G401.6 (cell line): ENCODE measurements around the gene FBLN5.
"Not testable (repeated sequence)": the region's sequence is repeated elsewhere in the genome, so short reads cannot be mapped to it uniquely, and the experiment has no call there.

ENCODE experiments used
- FAIRE-seq: peaks from 2 replicates; lab custom pipeline; 2012; peaks lifted over from hg19 to GRCh38; lab: Jason Lieb, UNC

FBLN5 gene

DNA sequence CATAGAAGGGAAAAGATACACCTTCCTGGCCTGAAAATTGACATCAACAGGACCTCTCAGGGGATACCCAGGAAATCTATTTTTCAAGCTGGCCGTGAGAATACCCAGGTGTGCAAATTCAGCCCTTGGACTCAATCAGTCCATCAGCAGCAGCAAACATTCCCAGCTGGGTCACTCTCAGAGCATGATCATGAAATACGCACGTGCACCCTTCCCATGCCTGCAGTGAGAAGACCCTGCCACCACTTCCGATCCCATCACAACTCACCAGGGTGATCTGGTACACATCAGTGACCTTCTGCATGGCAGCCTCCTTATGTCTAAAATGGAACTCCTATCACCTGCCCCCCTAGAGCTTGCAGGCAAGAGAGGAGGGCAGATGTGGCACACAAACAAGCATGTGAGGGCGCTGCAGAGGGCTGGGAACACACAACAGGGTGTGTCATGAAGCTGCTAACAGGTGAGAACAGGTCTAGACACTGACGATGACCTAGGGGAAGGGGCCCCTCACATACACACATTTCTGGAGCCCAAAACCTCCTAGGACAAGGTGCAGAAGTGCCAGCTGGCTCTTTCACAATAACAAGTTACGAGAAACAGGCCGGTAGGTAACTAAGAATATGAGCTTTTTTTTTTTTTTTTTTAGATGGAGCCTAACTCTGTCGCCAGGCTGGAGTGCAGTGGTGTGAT is 42.4 kb downstream of the FBLN5 start:
- no peak for FAIRE-seq

DNA sequence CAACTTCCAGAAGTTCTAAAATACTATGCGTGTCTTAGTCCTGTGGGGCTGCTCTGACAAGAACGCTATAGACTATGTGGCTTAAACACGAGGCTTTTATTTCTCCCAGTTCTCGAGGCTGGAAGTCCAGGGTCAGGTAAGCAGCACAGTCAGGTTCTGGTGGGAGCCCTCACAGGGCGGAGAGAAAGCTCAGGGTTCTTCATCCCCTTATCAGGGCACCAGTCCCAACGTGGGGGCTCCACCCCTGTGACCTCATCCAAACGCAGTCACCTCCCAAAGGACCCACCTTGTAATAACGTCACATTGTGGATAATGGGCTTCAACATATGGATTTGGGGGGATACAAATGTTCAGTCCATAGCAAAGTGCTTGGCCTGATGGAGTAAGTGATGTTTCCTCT is 43.0 kb downstream of the FBLN5 start:
- no peak for FAIRE-seq

DNA sequence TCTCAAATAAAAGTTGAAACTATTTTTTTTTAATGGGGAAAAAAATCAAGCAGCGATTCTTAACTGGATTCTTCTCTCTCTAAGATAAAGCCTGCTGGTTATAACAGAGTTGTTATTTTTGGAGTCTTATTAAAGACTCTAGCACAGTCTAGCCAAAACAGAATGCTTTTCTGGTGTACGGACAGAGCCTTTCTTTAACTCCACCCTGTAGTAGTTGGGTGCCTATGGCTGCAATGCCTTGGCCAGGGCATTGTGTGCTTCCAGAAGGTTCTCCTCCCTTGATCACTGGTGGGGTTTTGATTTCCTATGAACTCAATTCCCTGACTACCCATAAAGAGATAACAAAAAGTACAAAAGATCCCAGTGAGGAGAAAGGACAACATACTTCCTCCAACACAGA is 44.4 kb downstream of the FBLN5 start:
- FAIRE-seq = no peak

GRCh38 chr14:91902336-91902735 is 45.2 kb downstream of the FBLN5 start:
- no peak for FAIRE-seq

DNA sequence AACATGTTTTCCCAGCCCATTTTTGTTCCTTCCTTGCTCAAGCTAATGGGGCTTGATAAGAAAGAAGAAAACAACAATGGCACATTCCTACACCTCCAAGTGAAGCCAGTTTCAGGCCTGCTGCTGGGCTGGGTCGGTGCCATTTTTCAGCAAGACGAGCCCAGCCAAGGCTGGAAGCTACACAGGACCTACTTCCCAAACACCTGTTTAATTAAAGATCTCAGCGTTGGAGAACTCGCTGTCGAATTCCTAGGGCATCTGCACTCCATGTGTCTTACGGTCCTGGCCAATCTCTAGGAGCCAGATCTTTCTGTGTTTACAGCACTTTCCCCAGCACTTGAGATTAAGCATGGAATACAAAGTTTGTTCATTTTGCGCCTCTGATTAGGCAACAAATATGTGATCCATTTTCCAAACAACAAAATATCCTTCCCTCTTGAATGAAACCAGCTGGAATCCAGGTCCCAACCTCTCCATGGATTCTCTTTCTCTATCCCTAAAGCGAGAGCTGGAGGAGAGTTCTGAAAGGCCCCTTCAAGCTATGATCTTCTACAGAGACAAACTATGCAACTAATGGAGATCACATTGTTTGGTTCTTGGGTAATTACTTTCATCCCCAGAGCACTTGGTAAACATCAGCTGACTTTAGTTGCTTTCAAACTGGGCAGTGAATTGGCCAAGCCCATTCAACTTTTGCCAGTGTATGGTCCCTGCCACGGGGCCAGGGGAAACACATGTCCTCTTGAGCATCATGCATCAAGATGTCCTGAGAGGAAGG is 45.9 kb downstream of the FBLN5 start:
- FAIRE-seq = no peak

DNA sequence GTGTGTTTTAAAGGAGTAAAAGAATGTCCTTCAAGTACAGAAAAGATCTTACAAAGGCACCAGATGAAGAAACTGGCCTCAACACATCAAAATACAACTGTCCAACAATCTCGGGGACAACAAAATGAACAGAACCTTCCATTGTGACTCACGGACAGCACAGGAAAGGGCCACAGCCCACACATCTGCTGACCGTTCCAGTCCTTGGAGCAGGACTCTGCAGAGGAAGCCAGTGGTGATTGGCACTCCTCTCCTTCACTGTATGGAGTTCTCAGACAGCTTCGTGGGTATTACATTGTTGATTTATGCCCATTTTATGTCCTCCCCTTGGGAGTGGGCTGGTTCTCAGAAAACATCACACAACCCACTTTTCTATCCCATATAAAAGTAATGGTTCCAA is 47.7 kb downstream of the FBLN5 start:
- FAIRE-seq = no peak

DNA sequence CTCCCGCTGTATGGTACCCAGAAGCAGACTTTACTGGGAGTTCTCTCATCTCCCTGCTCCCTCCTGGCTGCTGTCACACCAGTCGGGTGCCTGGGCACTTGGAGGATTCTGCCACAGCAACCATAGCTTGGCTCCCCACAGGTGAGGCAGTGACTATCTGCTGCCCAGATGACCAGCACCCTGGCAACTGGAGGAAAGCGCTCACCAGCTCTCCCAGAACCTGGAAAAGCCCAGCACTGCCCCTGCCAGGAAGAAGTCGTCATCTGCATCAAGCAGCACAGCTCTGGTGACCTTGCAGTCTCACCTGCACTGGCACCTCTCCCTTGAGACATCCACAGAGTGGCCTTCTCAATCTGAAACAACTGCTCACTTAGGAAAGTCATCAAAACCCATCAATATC is 48.3 kb downstream of the FBLN5 start:
- no peak for FAIRE-seq

DNA sequence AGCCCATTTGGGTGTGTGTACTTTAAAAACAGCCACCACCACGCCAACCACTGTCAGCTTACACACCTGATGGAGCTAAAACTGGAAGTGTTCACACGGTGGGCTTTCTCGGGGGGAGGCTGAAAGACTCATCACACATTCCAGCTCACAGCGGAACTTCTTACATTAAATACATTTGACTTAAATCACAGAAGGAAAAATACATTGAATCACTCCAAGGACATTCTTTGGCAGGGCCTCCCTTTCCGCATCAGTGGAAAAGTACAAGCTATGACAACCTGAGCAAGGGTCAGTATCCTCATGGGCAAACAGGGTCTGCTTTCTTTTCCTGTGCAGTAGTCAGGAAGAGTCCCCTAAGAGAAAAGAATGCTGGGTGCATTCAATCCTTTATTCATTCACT is 49.1 kb downstream of the FBLN5 start:
- FAIRE-seq = no peak

- not testable (repeated sequence) for FAIRE-seq
These were observed 49.8 kb downstream of the FBLN5 start for GRCh38 chr14:91897716-91898115.

- FAIRE-seq = no peak
These were observed 50.3 kb downstream of the FBLN5 start for GRCh38 chr14:91897106-91897701.

DNA sequence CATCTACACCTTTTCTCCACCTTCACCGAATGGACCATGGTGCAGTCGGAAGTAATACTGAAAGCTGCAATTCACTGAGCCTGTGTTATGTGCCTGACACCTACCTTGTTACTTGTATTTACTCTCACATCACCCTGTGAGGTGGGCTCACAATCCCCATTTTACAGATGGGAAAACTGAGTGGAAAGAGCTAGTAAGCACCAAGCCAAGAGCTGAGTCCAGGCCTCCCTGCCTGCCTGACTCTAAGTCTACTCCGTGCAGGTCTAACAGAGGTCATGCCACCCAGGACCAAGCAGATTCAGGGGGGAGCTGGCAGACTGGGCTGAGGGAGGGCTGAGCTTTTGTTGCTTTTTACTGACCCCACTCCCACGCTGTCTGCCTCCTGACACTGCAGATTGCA is 51.1 kb downstream of the FBLN5 start:
- no peak for FAIRE-seq

DNA sequence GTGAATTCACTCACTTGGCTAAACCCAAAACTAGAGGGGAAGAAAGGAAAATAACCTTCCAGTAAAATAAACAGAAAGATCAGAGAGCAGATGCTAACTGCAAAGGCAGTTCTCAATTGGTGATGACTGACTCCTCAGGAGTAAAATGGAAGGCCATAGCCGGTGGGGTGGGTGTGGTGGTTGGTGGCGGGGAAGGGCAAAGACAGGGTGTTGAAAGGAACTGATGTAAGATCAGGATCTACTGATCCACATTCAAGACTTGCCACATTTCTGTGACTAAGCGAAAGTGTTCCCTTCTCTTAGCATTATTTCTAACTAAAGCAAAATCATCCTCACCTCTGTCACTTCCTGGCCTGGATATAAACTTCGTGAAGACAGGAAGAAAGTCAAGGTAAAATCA is 53.8 kb downstream of the FBLN5 start:
- FAIRE-seq = no peak

- FAIRE-seq = no peak
These were observed 54.5 kb downstream of the FBLN5 start for GRCh38 chr14:91893007-91893406.

DNA sequence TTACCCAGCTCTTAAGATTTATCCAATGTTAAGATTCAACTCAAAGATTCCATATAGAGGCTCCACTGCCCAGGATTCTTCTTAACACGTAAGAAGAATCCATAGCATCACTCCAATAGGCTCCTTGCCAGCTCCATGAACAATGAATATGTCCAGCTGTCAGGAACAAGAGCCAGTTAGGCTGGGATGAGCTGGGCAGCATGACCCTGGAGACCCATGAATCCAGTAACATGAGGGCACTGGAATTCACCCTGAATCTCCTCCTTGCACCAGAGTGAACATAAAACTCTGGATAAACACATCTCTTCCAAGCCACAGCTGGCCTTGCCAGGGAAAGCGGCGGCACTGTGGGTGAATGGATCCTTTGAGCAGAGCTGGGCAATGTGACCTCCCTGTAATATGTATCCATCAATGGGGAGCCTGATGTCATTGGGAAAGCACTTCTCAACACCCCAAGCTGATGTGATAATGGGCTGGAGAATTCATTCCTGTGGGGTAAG is 55.7 kb downstream of the FBLN5 start:
- FAIRE-seq = no peak

DNA sequence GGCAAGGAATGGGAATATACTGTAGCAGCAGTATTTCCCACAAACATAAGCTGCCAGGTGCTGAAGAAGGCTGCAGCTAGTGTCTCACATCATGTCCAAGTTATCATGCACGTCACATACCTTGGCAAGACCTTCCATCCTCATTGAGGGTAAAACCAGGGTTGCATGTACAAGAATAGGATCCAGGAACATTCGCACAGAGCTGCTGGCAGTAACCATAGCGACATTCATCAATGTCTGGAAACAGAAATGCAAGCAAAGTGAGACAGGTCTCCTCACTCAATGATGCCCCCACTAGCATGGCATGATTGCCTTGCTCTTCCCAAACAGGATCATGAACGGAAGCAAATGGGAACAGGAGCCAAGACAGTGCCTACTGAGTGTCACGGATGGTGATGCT is 56.4 kb downstream of the FBLN5 start:
- FAIRE-seq = no peak

DNA sequence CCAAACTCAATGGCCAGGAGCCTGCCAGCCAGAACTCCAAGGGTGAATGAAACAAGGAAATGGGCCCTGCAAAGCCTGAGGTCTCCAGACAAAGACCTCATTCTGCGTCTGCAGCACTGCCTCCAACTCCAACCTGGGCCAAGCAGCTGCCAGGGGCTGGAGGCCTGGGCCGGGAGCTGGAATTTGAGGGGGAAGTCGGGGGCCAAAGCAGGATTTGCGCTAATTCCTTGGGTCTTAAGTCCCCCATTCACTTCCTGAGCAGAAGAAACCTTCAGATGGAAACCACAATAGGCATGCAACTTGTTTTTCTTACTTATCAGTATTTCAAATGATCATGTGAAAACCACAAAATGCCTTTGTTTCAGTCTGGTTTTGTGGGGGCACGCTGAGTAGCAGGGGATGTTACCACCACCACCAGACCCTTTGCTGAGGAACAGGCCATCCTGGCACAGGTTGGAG is 57.2 kb downstream of the FBLN5 start:
- FAIRE-seq = no peak

DNA sequence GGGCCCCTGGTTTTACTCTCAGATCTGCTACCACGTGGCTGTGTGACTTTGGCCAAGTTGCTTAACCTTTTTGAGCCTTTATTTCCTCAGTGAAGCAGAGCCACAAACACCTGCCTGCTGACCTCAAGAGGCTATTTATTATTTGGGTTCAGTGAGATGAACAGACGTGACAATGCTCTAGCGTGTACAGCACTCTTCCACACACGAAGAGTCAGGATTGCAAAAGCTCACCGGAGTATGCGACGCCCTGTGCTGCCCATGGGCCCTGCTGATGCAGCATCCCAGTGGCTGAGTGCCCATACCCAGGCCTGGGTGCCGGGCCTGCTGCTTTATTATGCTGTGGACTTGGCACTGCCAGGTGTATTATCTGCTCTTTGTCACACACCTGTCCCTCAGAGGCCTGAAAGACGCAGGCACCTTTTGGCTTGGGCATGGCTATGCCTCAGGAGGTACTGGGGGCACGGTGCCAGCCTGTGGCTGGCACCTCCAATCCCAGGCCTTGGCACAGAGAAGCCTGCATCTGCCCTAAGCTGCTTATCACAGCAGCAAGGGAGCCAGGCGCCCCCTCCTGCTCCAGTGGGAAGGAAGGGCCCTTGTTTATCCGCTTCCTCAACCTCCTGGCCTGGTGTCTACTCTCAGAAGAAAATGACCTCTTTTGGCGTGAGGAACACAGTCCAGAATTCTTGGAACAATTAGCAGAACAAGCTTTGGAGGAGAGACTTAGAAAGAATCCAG is 57.9 kb downstream of the FBLN5 start:
- FAIRE-seq = no peak

GRCh38 chr14:91888641-91889476 is 58.6 kb downstream of the FBLN5 start:
- no peak for FAIRE-seq

GRCh38 chr14:91886961-91887360 is 60.5 kb downstream of the FBLN5 start:
- no peak for FAIRE-seq

DNA sequence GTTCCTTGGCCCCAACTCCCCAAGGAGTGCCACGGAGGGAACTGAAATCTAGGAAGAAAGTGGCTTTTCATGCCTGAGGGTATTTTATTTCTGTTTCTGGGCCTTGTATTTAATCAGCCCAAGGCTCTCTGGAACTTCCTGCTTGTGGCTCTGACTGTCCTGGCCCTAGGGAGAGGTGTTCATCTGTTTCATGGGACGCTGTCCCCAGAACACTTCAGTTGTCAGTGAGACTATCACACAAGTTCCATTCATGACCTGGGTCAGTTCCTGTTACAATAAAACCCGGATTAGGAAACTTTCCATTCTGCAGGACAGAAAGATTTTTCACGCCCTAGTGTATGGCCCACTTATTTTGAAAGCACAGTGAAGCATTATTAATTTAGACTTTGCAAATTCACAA is 61.7 kb downstream of the FBLN5 start:
- FAIRE-seq = no peak

GRCh38 chr14:91885113-91885712 is 62.3 kb downstream of the FBLN5 start:
- FAIRE-seq = no peak
